Gastrocnemius medialis (tissue), 4 donors: Measurements from ENCODE around the gene OR52M1. TPM values are rescaled to one million over a fixed set of nuclear protein-coding genes. Genes with fewer than 3 reads are reported as not detected.
"Not testable (repeated sequence)": the region's sequence is repeated elsewhere in the genome, so short reads cannot be mapped to it uniquely, and the experiment has no call there.

ENCODE experiments used
- ATAC-seq, 2 donors: fragments of 150-250 bp; one replicate each; pipeline ENCODE4 v1.9.1; 2016
- DNase-seq, 2 donors: peaks; one replicate each; pipeline ENCODE4 v3.0.0-alpha.2; 2019
- H3K27ac ChIP-seq, 4 donors: fragments of 200-600 bp; sonication (generic); 1 replicate in 1 of 4; 2 replicates in 3 of 4; pipeline ENCODE4 v1.5.1; 2016 to 2018; ENCODE audit warnings: mild to moderate bottlenecking in 2 of 4, moderate library complexity in 1 of 4
- H3K27me3 ChIP-seq, 3 donors: fragments of 200-600 bp; sonication (generic) in 2 of 3; 1 replicate in 1 of 3; 2 replicates in 2 of 3; pipeline versions ENCODE4 v1.5.1 to v1.6.0; 2016 to 2019; ENCODE audit warnings: mild to moderate bottlenecking in 1 of 3, moderate library complexity in 1 of 3
- H3K36me3 ChIP-seq, 2 donors: fragments of 200-600 bp; sonication (generic) in 1 of 2; one replicate each; pipeline ENCODE4 v1.5.1; 2017 to 2018
- H3K4me1 ChIP-seq, 2 donors: fragments of 200-600 bp; sonication (generic) in 1 of 2; one replicate each; pipeline ENCODE4 v1.5.1; 2016 to 2017; ENCODE audit warnings: mild to moderate bottlenecking in 2 of 2
- H3K4me3 ChIP-seq, 4 donors: fragments of 200-600 bp; sonication (generic) in 3 of 4; 1 replicate in 1 of 4; 2 replicates in 3 of 4; pipeline ENCODE4 v1.5.1; 2016 to 2019; ENCODE audit warnings: mild to moderate bottlenecking in 2 of 4
- H3K9me3 ChIP-seq, 3 donors: fragments of 200-600 bp; sonication (generic) in 2 of 3; 1 replicate in 1 of 3; 2 replicates in 2 of 3; pipeline ENCODE4 v1.5.1; 2016 to 2019
- POLR2A ChIP-seq, 2 donors: fragments of 450-650 bp; IDR thresholded peaks; one replicate each; pipeline ENCODE4 v1.6.1; 2017; ENCODE audit warnings: antibody characterized with exemption in 2 of 2, mild to moderate bottlenecking in 2 of 2, moderate library complexity in 2 of 2
- in situ Hi-C, 4 donors: fragments of 200-750 bp; cut with MboI; loops; one replicate each; pipeline versions ENCODE4 v1.15.0 to v1.8.0; 2017; ENCODE audit warnings: low sequenced_read_pairs in 4 of 4
- intact Hi-C: fragments of 100-400 bp; cut with DNase I; formaldehyde crosslinking; loops from one replicate; pipeline ENCODE4 v1.15.1; 2023; ENCODE audit warnings: low total_unique reads
- total RNA-seq, 4 donors: library from RNA; depleted of rRNA; stranded (reverse); fragments of >200 nt; gene quantifications; one replicate each; pipeline versions ENCODE4 v1.1.0 to v1.2.3, GENCODE V29; 2016
- TF ChIP-seq, protein P1 (sequence below), 5 experiments: fragments of 450-650 bp in 3 of 5; fragments of 200-600 bp in 2 of 5; sonication (generic) in 2 of 5; IDR thresholded peaks in 4 of 5; conservative IDR thresholded peaks in 1 of 5; 1 replicate in 4 of 5; 2 replicates in 1 of 5; pipeline ENCODE4 v1.5.1; 2016 to 2019; ENCODE audit warnings: antibody characterized with exemption in 5 of 5, mild to moderate bottlenecking in 3 of 5, moderate library complexity in 3 of 5

The OR52M1 gene
- total RNA-seq, 4 donors from 2014 or later = not detected

DNA sequence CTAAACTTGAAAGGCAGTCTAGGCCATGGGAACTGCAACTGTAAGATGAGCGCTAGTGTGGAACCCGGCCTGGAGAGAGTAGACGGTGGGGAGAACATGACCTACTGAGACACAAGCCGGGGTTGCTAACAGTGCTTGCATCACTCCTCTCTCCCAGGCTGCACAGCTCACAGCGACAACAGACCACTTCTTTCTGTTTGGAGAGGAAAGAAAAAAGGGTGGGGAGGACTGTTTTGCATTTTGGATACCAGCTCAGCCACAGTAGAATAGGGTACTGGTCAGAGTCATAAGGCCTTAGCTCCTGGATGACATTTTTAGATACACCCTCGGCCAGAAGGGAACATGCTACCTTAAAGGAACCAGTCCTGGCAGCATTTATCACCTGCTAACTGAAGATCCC lies 22.2 kb upstream of the OR52M1 start:
- Histone ChIP-seq H3K9me3 (no peaks in the 10 kb centered on the region), H3K4me1 (no peaks in the 10 kb centered on the region), H3K27ac (no peak overlapping the region), H3K27me3 (no peaks in the 10 kb centered on the region), H3K4me3 (no peak overlapping the region), H3K36me3 (no peaks in the 10 kb centered on the region)
- TF ChIP-seq, protein P1, sequence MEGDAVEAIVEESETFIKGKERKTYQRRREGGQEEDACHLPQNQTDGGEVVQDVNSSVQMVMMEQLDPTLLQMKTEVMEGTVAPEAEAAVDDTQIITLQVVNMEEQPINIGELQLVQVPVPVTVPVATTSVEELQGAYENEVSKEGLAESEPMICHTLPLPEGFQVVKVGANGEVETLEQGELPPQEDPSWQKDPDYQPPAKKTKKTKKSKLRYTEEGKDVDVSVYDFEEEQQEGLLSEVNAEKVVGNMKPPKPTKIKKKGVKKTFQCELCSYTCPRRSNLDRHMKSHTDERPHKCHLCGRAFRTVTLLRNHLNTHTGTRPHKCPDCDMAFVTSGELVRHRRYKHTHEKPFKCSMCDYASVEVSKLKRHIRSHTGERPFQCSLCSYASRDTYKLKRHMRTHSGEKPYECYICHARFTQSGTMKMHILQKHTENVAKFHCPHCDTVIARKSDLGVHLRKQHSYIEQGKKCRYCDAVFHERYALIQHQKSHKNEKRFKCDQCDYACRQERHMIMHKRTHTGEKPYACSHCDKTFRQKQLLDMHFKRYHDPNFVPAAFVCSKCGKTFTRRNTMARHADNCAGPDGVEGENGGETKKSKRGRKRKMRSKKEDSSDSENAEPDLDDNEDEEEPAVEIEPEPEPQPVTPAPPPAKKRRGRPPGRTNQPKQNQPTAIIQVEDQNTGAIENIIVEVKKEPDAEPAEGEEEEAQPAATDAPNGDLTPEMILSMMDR (IDR thresholded peaks at IDR 0.05 in 4 of 5, conservative IDR thresholded peaks at IDR 0.05 in 1 of 5) = no peak
- TF ChIP-seq POLR2A (IDR thresholded peaks at IDR 0.05) = no peak
- intact Hi-C loops = no loop called here
- ATAC-seq = no peak
- in situ Hi-C loops = no loop called here
- no peak for DNase-seq

DNA sequence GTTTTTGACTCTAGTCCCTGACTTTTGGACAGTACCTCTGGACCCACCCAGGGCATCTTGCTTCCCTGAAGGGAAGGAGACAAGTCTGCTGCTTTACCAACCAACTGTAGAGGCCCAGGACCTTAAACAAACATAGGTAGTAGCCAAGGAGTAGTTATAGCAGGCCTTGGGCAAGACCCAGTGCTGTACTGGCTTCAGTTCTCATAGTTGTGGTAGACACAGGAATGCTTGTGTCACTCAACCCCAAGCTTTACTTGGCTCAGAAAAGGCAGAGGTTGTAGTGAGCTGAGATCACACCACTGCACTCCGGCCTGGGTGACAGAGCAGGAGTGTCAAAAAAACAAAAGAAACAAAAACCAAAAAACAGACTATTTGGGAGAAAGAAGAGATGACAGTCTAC lies 21.3 kb upstream of the OR52M1 start:
- TF ChIP-seq POLR2A (IDR thresholded peaks at IDR 0.05) = no peak
- TF ChIP-seq, protein P1 (IDR thresholded peaks at IDR 0.05 in 4 of 5, conservative IDR thresholded peaks at IDR 0.05 in 1 of 5) = no peak
- DNase-seq (no peak), ATAC-seq (no peak)
- Histone ChIP-seq H3K36me3 (no peaks in the 10 kb centered on the region), H3K27me3 (no peaks in the 10 kb centered on the region), H3K9me3 (no peaks in the 10 kb centered on the region), H3K4me3 (no peak overlapping the region), H3K27ac (no peak overlapping the region), H3K4me1 (no peaks in the 10 kb centered on the region)
- intact Hi-C loops (no loop called here), in situ Hi-C loops (no loop called here)

DNA sequence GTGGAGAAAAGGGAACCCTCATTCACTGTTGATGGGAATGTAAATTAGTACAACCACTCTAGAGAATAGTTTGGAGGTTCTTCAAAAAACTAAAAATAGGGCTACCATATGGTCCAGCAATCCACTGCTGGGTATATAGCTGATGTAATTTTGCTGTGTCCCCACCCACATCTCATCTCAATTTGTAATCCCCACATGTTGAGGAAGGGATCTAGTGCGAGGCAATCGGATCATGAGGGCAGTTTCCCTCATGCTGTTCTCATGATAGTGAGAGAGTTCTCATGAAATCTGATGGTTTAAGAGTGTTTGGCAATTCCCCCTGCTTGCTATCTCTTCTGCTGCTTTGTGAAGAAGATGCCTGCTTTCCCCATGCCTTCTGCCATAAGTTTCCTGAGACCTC lies 17.1 kb upstream of the OR52M1 start:
- H3K4me3 ChIP-seq = no peak overlapping the region
- DNase-seq (no peak), ATAC-seq (no peak)
- no peaks in the 10 kb centered on the region for H3K27me3 ChIP-seq
- no peaks in the 10 kb centered on the region for H3K4me1 ChIP-seq
- H3K9me3 ChIP-seq = no peaks in the 10 kb centered on the region
- in situ Hi-C loops (no loop called here), intact Hi-C loops (no loop called here)
- H3K36me3 ChIP-seq = no peaks in the 10 kb centered on the region
- no peak overlapping the region for H3K27ac ChIP-seq
- TF ChIP-seq POLR2A (IDR thresholded peaks at IDR 0.05) = no peak
- TF ChIP-seq, protein P1 (IDR thresholded peaks at IDR 0.05 in 4 of 5, conservative IDR thresholded peaks at IDR 0.05 in 1 of 5) = no peak

DNA sequence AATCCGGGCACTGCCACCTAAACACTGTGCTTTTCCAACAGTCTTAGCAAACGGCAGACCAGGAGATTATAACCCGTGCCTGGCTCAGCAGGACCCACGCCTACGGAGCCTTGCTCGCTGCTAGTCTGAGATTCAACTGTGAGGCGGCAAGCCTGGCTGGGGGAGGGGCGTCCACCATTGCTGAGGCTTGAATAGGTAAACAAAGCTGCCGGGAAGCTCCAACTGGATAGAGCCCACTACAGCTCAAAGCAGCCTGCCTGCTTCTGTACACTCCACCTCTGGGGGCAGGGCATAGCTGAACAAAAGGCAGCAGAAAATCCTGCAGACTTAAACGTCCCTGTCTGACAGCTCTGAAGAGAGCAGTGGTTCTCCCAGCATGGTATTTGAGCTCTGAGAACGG lies 13.3 kb upstream of the OR52M1 start:
- DNase-seq, H3K4me3 ChIP-seq, ATAC-seq, in situ Hi-C loops, intact Hi-C loops, H3K27ac ChIP-seq, H3K27me3 ChIP-seq, H3K36me3 ChIP-seq, H3K9me3 ChIP-seq, H3K4me1 ChIP-seq: not testable (repeated sequence)

DNA sequence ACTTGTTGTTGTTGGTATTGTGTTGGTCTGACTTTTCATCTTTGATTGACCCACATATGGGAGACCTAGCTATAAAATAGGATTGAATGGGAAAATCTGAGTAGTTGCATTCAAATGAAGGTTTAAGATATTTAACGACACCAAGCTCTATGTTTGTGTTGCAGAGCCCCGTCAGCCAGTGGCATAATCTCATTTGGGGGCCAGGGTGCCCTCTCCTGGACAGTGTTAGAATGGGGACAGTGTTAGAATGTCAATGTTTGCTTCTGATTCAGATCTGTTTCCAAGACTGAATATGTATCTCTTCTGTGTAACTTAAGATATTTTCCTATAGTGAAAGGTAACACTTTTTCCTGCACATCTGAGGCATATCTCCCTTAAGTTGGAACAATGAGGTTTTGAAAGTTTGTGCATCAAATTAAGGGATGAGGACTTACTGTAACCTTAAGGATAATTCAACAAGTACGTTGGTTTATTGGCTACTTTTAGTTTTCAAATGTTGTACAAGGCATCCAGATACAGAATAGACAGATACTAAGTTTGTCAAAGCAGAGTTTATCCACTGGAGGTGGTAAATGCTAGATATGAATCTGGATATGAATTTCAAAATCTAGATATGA lies 5.3 kb upstream of the OR52M1 start:
- Histone ChIP-seq H3K4me1 (no peaks in the 10 kb centered on the region), H3K36me3 (no peaks in the 10 kb centered on the region), H3K4me3 (no peak overlapping the region), H3K27ac (no peak overlapping the region), H3K27me3 (no peaks in the 10 kb centered on the region), H3K9me3 (no peaks in the 10 kb centered on the region)
- intact Hi-C loops (loop anchor here (5.0 kb wide), 1 partner anchor 352 kb away; no protein-coding TSS in a partner anchor), in situ Hi-C loops (no loop called here)
- TF ChIP-seq POLR2A (IDR thresholded peaks at IDR 0.05) = no peak
- TF ChIP-seq, protein P1 (IDR thresholded peaks at IDR 0.05 in 4 of 5, conservative IDR thresholded peaks at IDR 0.05 in 1 of 5) = peak in 4 of 5 experiments; percentile 6 to 58 (median 48)
- peak in 1 of 2 donors; percentile 41 for ATAC-seq
- DNase-seq = no peak
